Ramos (cell line): ENCODE results near the gene PHOX2A.
"Not testable (repeated sequence)": the region's sequence is repeated elsewhere in the genome, so short reads cannot be mapped to it uniquely, and the experiment has no call there.

Experiments used
- in situ Hi-C: fragments of 300-500 bp; cut with MboI; formaldehyde crosslinking; loops from one replicate; pipeline ENCODE4 v1.14.3; 2022; ENCODE audit warnings: low sequenced_read_pairs; ENCODE audit not compliant: unreplicated experiment

PHOX2A gene

GRCh38 chr11:72224564-72225410, 19.2 kb downstream of the PHOX2A start, which contains the start of gene INPPL1:
Gene INPPL1 (plus strand): TSS chr11:72224767. CDS start chr11:72224985, 218 bp downstream.
- in situ Hi-C loops: no loop called here

- in situ Hi-C loops: no loop called here
These were observed 20.1 kb downstream of the PHOX2A start for GRCh38 chr11:72223615-72224563.

- in situ Hi-C loops: no loop called here
These were observed 20.9 kb downstream of the PHOX2A start for GRCh38 chr11:72222907-72223614.

- in situ Hi-C loops: no loop called here
These were observed 21.7 kb downstream of the PHOX2A start for GRCh38 chr11:72222106-72222891.

- in situ Hi-C loops: no loop called here
These were observed 22.4 kb downstream of the PHOX2A start for GRCh38 chr11:72221386-72222075.

- in situ Hi-C loops: no loop called here
These were observed 23.1 kb downstream of the PHOX2A start for GRCh38 chr11:72220696-72221363.

- in situ Hi-C loops: no loop called here
These were observed 25.7 kb downstream of the PHOX2A start for GRCh38 chr11:72218251-72218745.

GRCh38 chr11:72217841-72218240, 26.1 kb downstream of the PHOX2A start:
- in situ Hi-C loops: no loop called here

- in situ Hi-C loops: no loop called here
These were observed 27.3 kb downstream of the PHOX2A start, which contains the start of gene FOLR2 for GRCh38 chr11:72216638-72217037. Gene FOLR2 (plus strand): TSS chr11:72216794. CDS start chr11:72218585, 1,791 bp downstream.

GRCh38 chr11:72209101-72209500, 34.9 kb downstream of the PHOX2A start:
- in situ Hi-C loops: no loop called here

GRCh38 chr11:72208281-72208680, 35.7 kb downstream of the PHOX2A start:
- in situ Hi-C loops: no loop called here

GRCh38 chr11:72206794-72207193, 37.2 kb downstream of the PHOX2A start:
- in situ Hi-C loops: not testable (repeated sequence)

GRCh38 chr11:72204886-72205285, 39.1 kb downstream of the PHOX2A start:
- in situ Hi-C loops: no loop called here

GRCh38 chr11:72203163-72203562, 40.8 kb downstream of the PHOX2A start:
- in situ Hi-C loops: no loop called here

- in situ Hi-C loops: no loop called here
These were observed 41.4 kb downstream of the PHOX2A start for GRCh38 chr11:72202571-72202970.

GRCh38 chr11:72201445-72201844, 42.5 kb downstream of the PHOX2A start:
- in situ Hi-C loops: not testable (repeated sequence)

GRCh38 chr11:72195518-72196270, 48.3 kb downstream of the PHOX2A start:
- in situ Hi-C loops: no loop called here
